ENCODE results near the gene EPN1.

DNA sequence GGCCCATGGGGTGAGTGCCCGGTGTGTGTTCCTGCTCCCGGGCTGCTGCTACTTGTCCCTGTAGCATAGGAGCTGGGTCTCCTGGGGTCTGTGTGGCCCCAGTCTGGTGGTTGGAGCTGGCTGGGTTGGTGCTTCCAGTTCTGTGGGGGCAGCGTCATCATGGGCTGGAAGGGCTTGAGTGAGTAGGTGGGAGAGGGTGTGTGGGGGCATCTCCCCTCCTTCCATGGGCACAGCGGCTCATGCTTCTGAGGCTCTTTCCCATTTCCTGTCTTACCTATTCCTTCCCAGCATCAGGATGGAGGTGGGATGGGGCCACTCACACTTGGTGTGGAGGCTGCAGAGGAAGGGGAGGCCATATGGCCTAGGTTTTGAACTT is 8.0 kb upstream of the EPN1 start:
- no peak for TF ChIP-seq CTCF (IDR thresholded peaks at IDR 0.05)
- no peak for TF ChIP-seq POLR2A (IDR thresholded peaks at IDR 0.05)

Data from heart left ventricle (tissue), 13 donors.